A549 (cell line): ENCODE results near the gene C5orf24. TPM values are rescaled to one million over a fixed set of nuclear protein-coding genes. Genes with fewer than 3 reads are reported as not detected.

Experiments used
- ATAC-seq, 2 experiments: fragments of 200-7000 bp in 1 of 2; fragments of >200 bp in 1 of 2; cut with Nextera tagmentation in 1 of 2; cut with Tn5 transposase in 1 of 2; 3 replicates each; pipeline versions ENCODE4 v1.8.0 to v1.9.1; 2018 to 2020; ENCODE audit warnings: mild to moderate bottlenecking in 1 of 2, moderate library complexity in 1 of 2
- CTCF ChIA-PET: fragments of 300-600 bp; sonication (Branson Sonifier 250); formaldehyde crosslinking; extraction: SDS; loops from one replicate; lab custom pipeline; 2021; ENCODE audit warnings: antibody characterized with exemption, inconsistent platforms; lab: Yijun Ruan, JAX
- POLR2A ChIA-PET: fragments of 350-600 bp; formaldehyde crosslinking; extraction: SDS; loops from one replicate; lab custom pipeline; 2021; ENCODE audit warnings: antibody characterized with exemption, inconsistent platforms; lab: Yijun Ruan, JAX
- DNase-seq, 2 experiments: peaks; one replicate each; pipeline versions ENCODE4 v3.0.0 to v3.0.0-alpha.2; 2011 to 2016; ENCODE audit warnings: low read depth in 1 of 2, low spot score in 1 of 2
- FAIRE-seq: peaks from 2 replicates; lab custom pipeline; 2011; peaks lifted over from hg19 to GRCh38; lab: Jason Lieb, UNC
- H3K27ac ChIP-seq, 2 experiments: fragments of >200 bp; sonication (Bioruptor Twin); formaldehyde crosslinking; 3 replicates each; pipeline ENCODE4 v1.5.1; 2016 to 2017
- H3K4me1 ChIP-seq: fragments of >200 bp; sonication (Bioruptor Twin); formaldehyde crosslinking; 3 replicates; pipeline ENCODE4 v1.6.1; 2016
- H3K4me2 ChIP-seq: fragments of >200 bp; sonication (Bioruptor Twin); formaldehyde crosslinking; 3 replicates; pipeline ENCODE4 v1.6.1; 2016
- H3K4me3 ChIP-seq: fragments of >200 bp; sonication (Bioruptor Twin); formaldehyde crosslinking; 3 replicates; pipeline ENCODE4 v1.5.1; 2016
- H3K9me3 ChIP-seq: fragments of >200 bp; sonication (Bioruptor Twin); formaldehyde crosslinking; 3 replicates; pipeline ENCODE4 v1.6.1; 2016
- ATOH8 ChIP-seq: fragments of 250-450 bp; sonication (Bioruptor Pico); IDR thresholded peaks from 2 replicates; pipeline ENCODE4 v1.5.0; 2020; ENCODE audit warnings: low read depth, mild to moderate bottlenecking, moderate library complexity
- BCL3 ChIP-seq: fragments of >200 bp; sonication (Bioruptor Twin); formaldehyde crosslinking; IDR thresholded peaks from 3 replicates; pipeline ENCODE4 v1.6.1; 2016
- BHLHE40 ChIP-seq: IDR thresholded peaks from 2 replicates; pipeline ENCODE4 v1.6.1; 2012; ENCODE audit warnings: low read depth, low read length, inconsistent platforms
- CEBPB ChIP-seq, 2 experiments: fragments of >200 bp in 1 of 2; sonication (Bioruptor Twin) in 1 of 2; formaldehyde crosslinking in 1 of 2; IDR thresholded peaks; 2 replicates each; pipeline ENCODE4 v1.6.1; 2012 to 2016
- CHD4 ChIP-seq: fragments of 200-600 bp; sonication (generic); IDR thresholded peaks from 2 replicates; pipeline ENCODE4 v1.6.1; 2016; ENCODE audit warnings: antibody characterized with exemption, mild to moderate bottlenecking, borderline replicate concordance
- EHF ChIP-seq: fragments of 250-450 bp; sonication (Bioruptor Pico); IDR thresholded peaks from 2 replicates; pipeline ENCODE4 v1.5.0; 2020; ENCODE audit warnings: mild to moderate bottlenecking
- ELK1 ChIP-seq: fragments of 150-350 bp; IDR thresholded peaks from 2 replicates; pipeline ENCODE4 v1.6.1; 2014; ENCODE audit warnings: low read depth, mild to moderate bottlenecking, low read length
- FOSB ChIP-seq: fragments of 250-450 bp; sonication (Bioruptor Pico); IDR thresholded peaks from 2 replicates; pipeline ENCODE4 v1.5.0; 2020; ENCODE audit warnings: mild to moderate bottlenecking, moderate library complexity
- FOSL2 ChIP-seq, 2 experiments: fragments of 450-650 bp in 1 of 2; fragments of >200 bp in 1 of 2; sonication (Bioruptor Twin) in 1 of 2; formaldehyde crosslinking; IDR thresholded peaks; 2 replicates each; pipeline versions ENCODE4 v1.5.0 to v1.6.1; 2016 to 2020; ENCODE audit warnings: mild to moderate bottlenecking in 1 of 2, moderate library complexity in 1 of 2
- FOXS1 ChIP-seq: fragments of 250-450 bp; sonication (Bioruptor Pico); IDR thresholded peaks from 2 replicates; pipeline ENCODE4 v1.5.0; 2020; ENCODE audit warnings: mild to moderate bottlenecking, moderate library complexity
- HDAC2 ChIP-seq: fragments of 200-600 bp; sonication (generic); IDR thresholded peaks from 2 replicates; pipeline ENCODE4 v1.6.1; 2016
- HOXA7 ChIP-seq: fragments of 250-450 bp; sonication (Bioruptor Pico); IDR thresholded peaks from 2 replicates; pipeline ENCODE4 v1.5.0; 2020; ENCODE audit warnings: mild to moderate bottlenecking, moderate library complexity
- HOXB13 ChIP-seq: fragments of 250-450 bp; sonication (Bioruptor Pico); IDR thresholded peaks from 2 replicates; pipeline ENCODE4 v1.5.0; 2020; ENCODE audit warnings: low read depth, mild to moderate bottlenecking, moderate library complexity
- HOXB5 ChIP-seq: fragments of 250-450 bp; sonication (Bioruptor Pico); IDR thresholded peaks from 2 replicates; pipeline ENCODE4 v1.5.0; 2020; ENCODE audit warnings: mild to moderate bottlenecking, moderate library complexity
- JUN ChIP-seq, 2 experiments: fragments of >200 bp; sonication (Bioruptor Twin); formaldehyde crosslinking; IDR thresholded peaks; 2 replicates in 1 of 2; 3 replicates in 1 of 2; pipeline ENCODE4 v1.6.1; 2016 to 2017
- MAZ ChIP-seq: fragments of 150-350 bp; IDR thresholded peaks from 2 replicates; pipeline ENCODE4 v1.6.1; 2014; ENCODE audit warnings: antibody characterized with exemption, low read depth, low read length, borderline replicate concordance
- NFE2L2 ChIP-seq: fragments of 150-350 bp; conservative IDR thresholded peaks from 2 replicates; pipeline ENCODE4 v1.6.1; 2014; ENCODE audit warnings: low read length
- NPAS2 ChIP-seq: fragments of 250-450 bp; sonication (Bioruptor Pico); IDR thresholded peaks from 2 replicates; pipeline ENCODE4 v1.8.0; 2022; ENCODE audit warnings: mild to moderate bottlenecking, moderate library complexity, borderline replicate concordance
- NR3C1 ChIP-seq: fragments of >200 bp; sonication (Bioruptor Twin); formaldehyde crosslinking; IDR thresholded peaks from 3 replicates; pipeline ENCODE4 v1.6.1; 2017
- PHF8 ChIP-seq: fragments of 200-600 bp; sonication (generic); IDR thresholded peaks from 2 replicates; pipeline ENCODE4 v1.6.1; 2016; ENCODE audit warnings: low read depth, mild to moderate bottlenecking, antibody characterized with exemption, moderate library complexity, borderline replicate concordance
- POLR2A ChIP-seq: IDR thresholded peaks from 2 replicates; pipeline ENCODE4 v1.6.1; 2012; ENCODE audit warnings: mild to moderate bottlenecking, low read length
- POLR2AphosphoS2 ChIP-seq: conservative IDR thresholded peaks from 2 replicates; pipeline ENCODE4 v1.6.1; 2012; ENCODE audit warnings: low read length, improper control_type of control experiment, inconsistent platforms
- RFX5 ChIP-seq: fragments of 450-650 bp; IDR thresholded peaks from 2 replicates; pipeline ENCODE4 v1.7.1; 2014; ENCODE audit warnings: antibody characterized with exemption, mild to moderate bottlenecking, moderate library complexity
- RNF2 ChIP-seq: fragments of 200-600 bp; sonication (generic); IDR thresholded peaks from 2 replicates; pipeline ENCODE4 v1.6.1; 2016; ENCODE audit warnings: low read depth, mild to moderate bottlenecking, antibody characterized with exemption, moderate library complexity, borderline replicate concordance
- SMC3 ChIP-seq: fragments of >200 bp; sonication (Bioruptor Twin); formaldehyde crosslinking; IDR thresholded peaks from 3 replicates; pipeline ENCODE4 v1.6.1; 2018; ENCODE audit warnings: inconsistent platforms
- SREBF2 ChIP-seq: fragments of 450-650 bp; IDR thresholded peaks from 2 replicates; pipeline ENCODE4 v1.6.1; 2014; ENCODE audit warnings: mild to moderate bottlenecking, moderate library complexity
- TP53 ChIP-seq: fragments of 250-450 bp; sonication (Bioruptor Pico); IDR thresholded peaks from 2 replicates; pipeline ENCODE4 v1.5.0; 2021; ENCODE audit warnings: mild to moderate bottlenecking, moderate library complexity
- ZC3H11A ChIP-seq: fragments of 450-650 bp; IDR thresholded peaks from 2 replicates; pipeline ENCODE4 v1.6.1; 2014; ENCODE audit warnings: antibody characterized with exemption, mild to moderate bottlenecking
- ZFP36 ChIP-seq: fragments of 450-650 bp; IDR thresholded peaks from 2 replicates; pipeline ENCODE4 v1.6.1; 2014; ENCODE audit warnings: borderline replicate concordance; ENCODE audit not compliant: partially characterized antibody
- ZSCAN20 ChIP-seq: fragments of 250-450 bp; sonication (Bioruptor Pico); IDR thresholded peaks from 2 replicates; pipeline ENCODE4 v1.8.0; 2022; ENCODE audit warnings: mild to moderate bottlenecking, moderate library complexity
- WGBS: methylation state at CpG from one replicate; pipeline ENCODE4 v1.1.6; 2017; ENCODE audit errors: missing lambda C conversion rate; 5-methylcytosine and 5-hydroxymethylcytosine counted together
- polyA plus RNA-seq, 4 experiments: library from polyadenylated mRNA; depleted of rRNA in 3 of 4; stranded (reverse); fragments of >200 nt; fragmentation: RNase III in 1 of 4; extraction: RNeasy Plus Mini Kit Qiagen cat#74134 plus additional on column Dnase treatment in 1 of 4; gene quantifications; 2 replicates in 3 of 4; 3 replicates in 1 of 4; pipeline ENCODE4 v1.2.3, GENCODE V29; 2011 to 2017
- TF ChIP-seq, protein P1 (sequence below): fragments of 450-650 bp; IDR thresholded peaks from 2 replicates; pipeline ENCODE4 v1.6.1; 2014; ENCODE audit warnings: antibody characterized with exemption
- TF ChIP-seq, protein P2 (sequence below): fragments of 250-450 bp; sonication (Bioruptor Pico); IDR thresholded peaks from 2 replicates; pipeline ENCODE4 v1.5.0; 2021; ENCODE audit warnings: mild to moderate bottlenecking, moderate library complexity, borderline replicate concordance
- TF ChIP-seq, protein P3 (sequence below): IDR thresholded peaks from 2 replicates; pipeline ENCODE4 v1.6.1; 2012
- TF ChIP-seq, protein P4 (sequence below): IDR thresholded peaks from 2 replicates; pipeline ENCODE4 v1.6.1; 2012; ENCODE audit warnings: low read depth, borderline replicate concordance

C5orf24 gene
- polyA plus RNA-seq, 2 of the 4 experiments (the other 2 are of a cell fraction) = 27.0 to 53.7 TPM

DNA sequence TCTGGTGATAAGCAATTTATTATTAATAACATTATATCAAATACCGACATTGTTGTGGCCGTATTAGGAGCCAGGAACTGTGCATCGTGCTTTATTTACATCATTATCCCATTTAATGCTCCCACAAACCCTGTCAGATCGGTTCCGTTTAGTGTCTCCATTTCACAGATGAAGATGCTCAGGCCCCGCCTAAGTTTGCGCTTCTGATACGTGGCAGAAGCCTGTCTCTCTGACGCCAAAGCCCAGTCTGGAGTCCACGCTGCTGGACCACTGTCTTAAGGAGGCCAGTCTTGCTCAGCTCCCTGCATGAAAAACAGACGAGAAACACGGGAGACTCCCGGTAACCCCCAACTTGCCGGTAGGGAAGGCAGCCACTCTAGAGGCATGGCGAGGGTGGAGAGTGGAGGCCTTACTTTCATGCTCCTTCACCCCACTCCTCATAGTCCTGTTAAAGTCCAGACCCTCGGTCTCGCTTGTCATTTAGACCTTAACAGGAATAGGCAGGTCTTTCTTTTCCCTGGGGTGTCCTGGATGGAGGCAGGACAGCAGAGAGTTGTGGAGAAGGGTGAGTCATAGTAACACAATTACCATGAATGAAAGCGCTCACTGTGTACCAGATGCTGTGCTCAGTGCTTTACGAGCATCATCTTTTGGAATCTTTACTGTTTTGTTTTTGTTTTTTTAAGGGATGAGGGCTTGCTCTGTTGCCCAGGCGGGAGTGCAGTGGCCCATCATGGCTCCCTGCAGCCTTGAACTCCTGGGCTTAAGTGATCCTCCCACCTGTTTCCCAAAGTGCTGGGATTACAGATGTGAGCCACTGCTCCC is 29.3 kb downstream of the C5orf24 start:
- Histone ChIP-seq H3K27ac (peak overlapping the region; percentile 95 to 96), H3K4me3 (peak overlapping the region; percentile 78), H3K9me3 (no peaks in the 10 kb centered on the region), H3K4me1 (peaks cover 10% of the 10 kb centered on the region; the same call in 2 of the 3 replicates), H3K4me2 (peak overlapping the region; percentile 92)
- CTCF ChIA-PET = interaction anchor here (1.1 kb wide), 1 partner anchor 132 kb away, joined by 3 read pairs; no protein-coding TSS in a partner anchor
- peak; percentile 51 to 75 for DNase-seq
- 10% methylated on average over 20 of the region's 20 CpGs for WGBS
- no peak for FAIRE-seq
- POLR2A ChIA-PET = interaction anchor here (0.6 to 2.2 kb wide), 4 partner anchors 17 to 98 kb away, joined by 3 to 20 read pairs (median 9); partner anchors contain the start of genes C5orf24 and PCBD2
- peak; percentile 77 to 80 for ATAC-seq
- TF ChIP-seq TP53 (CRISPR knock-in tag) (0 out of 2 replicates have a peak, but pooled peaks have one; percentile 34), HOXB5 (CRISPR knock-in tag) (no peak), POLR2A (peak; percentile 35), ZC3H11A (no peak), FOSL2 (IDR thresholded peaks at IDR 0.05) (no peak), FOSL2 (CRISPR knock-in tag; IDR thresholded peaks at IDR 0.05) (peak; percentile 67), NFE2L2 (no peak), ZSCAN20 (CRISPR knock-in tag) (no peak), CEBPB (IDR thresholded peaks at IDR 0.05) (no peak), HOXA7 (no peak), NPAS2 (CRISPR knock-in tag) (no peak), FOSB (CRISPR knock-in tag) (no peak), MAZ (no peak), BHLHE40 (no peak), SREBF2 (no peak), ATOH8 (no peak), SMC3 (no peak), POLR2AphosphoS2 (no peak), RNF2 (no peak), RFX5 (no peak), HDAC2 (no peak), JUN (IDR thresholded peaks at IDR 0.05) (no peak), BCL3 (no peak), FOXS1 (CRISPR knock-in tag) (no peak), PHF8 (peak; percentile 2; the same call in 1 of the 2 replicates), ELK1 (no peak), HOXB13 (no peak), NR3C1 (no peak), EHF (CRISPR knock-in tag) (no peak), ZFP36 (no peak), CHD4 (no peak)
- TF ChIP-seq, protein P1, sequence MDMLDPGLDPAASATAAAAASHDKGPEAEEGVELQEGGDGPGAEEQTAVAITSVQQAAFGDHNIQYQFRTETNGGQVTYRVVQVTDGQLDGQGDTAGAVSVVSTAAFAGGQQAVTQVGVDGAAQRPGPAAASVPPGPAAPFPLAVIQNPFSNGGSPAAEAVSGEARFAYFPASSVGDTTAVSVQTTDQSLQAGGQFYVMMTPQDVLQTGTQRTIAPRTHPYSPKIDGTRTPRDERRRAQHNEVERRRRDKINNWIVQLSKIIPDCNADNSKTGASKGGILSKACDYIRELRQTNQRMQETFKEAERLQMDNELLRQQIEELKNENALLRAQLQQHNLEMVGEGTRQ = no peak
- TF ChIP-seq, protein P2, sequence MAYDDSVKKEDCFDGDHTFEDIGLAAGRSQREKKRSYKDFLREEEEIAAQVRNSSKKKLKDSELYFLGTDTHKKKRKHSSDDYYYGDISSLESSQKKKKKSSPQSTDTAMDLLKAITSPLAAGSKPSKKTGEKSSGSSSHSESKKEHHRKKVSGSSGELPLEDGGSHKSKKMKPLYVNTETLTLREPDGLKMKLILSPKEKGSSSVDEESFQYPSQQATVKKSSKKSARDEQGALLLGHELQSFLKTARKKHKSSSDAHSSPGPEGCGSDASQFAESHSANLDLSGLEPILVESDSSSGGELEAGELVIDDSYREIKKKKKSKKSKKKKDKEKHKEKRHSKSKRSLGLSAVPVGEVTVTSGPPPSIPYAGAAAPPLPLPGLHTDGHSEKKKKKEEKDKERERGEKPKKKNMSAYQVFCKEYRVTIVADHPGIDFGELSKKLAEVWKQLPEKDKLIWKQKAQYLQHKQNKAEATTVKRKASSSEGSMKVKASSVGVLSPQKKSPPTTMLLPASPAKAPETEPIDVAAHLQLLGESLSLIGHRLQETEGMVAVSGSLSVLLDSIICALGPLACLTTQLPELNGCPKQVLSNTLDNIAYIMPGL = no peak
- TF ChIP-seq, protein P3, sequence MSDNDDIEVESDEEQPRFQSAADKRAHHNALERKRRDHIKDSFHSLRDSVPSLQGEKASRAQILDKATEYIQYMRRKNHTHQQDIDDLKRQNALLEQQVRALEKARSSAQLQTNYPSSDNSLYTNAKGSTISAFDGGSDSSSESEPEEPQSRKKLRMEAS = no peak
- TF ChIP-seq, protein P4, sequence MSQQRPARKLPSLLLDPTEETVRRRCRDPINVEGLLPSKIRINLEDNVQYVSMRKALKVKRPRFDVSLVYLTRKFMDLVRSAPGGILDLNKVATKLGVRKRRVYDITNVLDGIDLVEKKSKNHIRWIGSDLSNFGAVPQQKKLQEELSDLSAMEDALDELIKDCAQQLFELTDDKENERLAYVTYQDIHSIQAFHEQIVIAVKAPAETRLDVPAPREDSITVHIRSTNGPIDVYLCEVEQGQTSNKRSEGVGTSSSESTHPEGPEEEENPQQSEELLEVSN = no peak
